HL-60 (cell line): ENCODE data around the gene MYO15A.

Source experiments
- GABPA ChIP-seq: IDR thresholded peaks from 2 replicates; pipeline ENCODE4 v1.6.1; 2012; ENCODE audit warnings: low read depth
- POLR2AphosphoS5 ChIP-seq: IDR thresholded peaks from 2 replicates; pipeline ENCODE4 v1.6.1; 2012; ENCODE audit warnings: low read depth
- SPI1 ChIP-seq: IDR thresholded peaks from 2 replicates; pipeline ENCODE4 v1.6.1; 2012; ENCODE audit warnings: low read depth, mild to moderate bottlenecking, borderline replicate concordance
- TF ChIP-seq, protein P1 (sequence below): IDR thresholded peaks from one replicate; pipeline ENCODE4 v1.5.1; 2011; ENCODE audit warnings: low read length, control low read depth, inconsistent platforms; ENCODE audit not compliant: insufficient read depth
- TF ChIP-seq, protein P2 (sequence below): IDR thresholded peaks from 2 replicates; pipeline ENCODE4 v1.6.1; 2012; ENCODE audit warnings: low read depth; ENCODE audit not compliant: insufficient replicate concordance

DNA sequence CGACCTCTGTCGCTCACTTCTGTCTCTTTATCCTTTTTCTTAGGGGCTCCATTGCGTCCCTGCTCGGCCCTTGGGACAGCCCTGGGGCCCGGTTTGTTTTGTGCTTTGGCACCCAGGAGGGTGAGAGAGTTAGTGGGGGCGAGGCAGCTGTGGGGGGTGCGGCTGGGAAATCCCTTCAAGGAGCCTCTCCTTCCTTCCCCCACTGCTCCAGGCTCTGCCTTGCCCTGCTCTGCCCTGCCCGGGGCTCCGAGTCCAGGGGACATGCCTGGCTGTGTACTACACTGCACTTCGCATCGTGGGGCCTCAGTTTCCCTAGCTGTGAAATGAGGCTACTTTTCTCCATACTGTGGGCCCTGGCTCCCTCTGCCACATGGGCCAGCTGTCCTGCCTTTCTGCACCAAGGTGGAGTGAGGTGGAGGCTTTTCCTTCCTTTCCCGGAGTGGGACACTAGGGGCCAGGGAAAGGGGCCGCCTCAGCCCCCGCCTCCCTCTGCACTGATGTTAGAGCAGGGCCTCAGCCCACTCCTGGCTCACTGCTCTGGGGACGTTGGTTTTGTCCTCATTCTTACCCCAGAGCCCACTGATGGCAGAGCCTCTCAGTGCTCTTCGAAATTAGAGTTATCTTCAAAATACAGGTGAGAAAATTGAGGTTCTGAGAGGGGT lies 117.9 kb downstream of the MYO15A start:
- TF ChIP-seq POLR2AphosphoS5 (no peak), SPI1 (no peak), GABPA (no peak)
- TF ChIP-seq, protein P1, sequence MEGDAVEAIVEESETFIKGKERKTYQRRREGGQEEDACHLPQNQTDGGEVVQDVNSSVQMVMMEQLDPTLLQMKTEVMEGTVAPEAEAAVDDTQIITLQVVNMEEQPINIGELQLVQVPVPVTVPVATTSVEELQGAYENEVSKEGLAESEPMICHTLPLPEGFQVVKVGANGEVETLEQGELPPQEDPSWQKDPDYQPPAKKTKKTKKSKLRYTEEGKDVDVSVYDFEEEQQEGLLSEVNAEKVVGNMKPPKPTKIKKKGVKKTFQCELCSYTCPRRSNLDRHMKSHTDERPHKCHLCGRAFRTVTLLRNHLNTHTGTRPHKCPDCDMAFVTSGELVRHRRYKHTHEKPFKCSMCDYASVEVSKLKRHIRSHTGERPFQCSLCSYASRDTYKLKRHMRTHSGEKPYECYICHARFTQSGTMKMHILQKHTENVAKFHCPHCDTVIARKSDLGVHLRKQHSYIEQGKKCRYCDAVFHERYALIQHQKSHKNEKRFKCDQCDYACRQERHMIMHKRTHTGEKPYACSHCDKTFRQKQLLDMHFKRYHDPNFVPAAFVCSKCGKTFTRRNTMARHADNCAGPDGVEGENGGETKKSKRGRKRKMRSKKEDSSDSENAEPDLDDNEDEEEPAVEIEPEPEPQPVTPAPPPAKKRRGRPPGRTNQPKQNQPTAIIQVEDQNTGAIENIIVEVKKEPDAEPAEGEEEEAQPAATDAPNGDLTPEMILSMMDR: no peak
- TF ChIP-seq, protein P2, sequence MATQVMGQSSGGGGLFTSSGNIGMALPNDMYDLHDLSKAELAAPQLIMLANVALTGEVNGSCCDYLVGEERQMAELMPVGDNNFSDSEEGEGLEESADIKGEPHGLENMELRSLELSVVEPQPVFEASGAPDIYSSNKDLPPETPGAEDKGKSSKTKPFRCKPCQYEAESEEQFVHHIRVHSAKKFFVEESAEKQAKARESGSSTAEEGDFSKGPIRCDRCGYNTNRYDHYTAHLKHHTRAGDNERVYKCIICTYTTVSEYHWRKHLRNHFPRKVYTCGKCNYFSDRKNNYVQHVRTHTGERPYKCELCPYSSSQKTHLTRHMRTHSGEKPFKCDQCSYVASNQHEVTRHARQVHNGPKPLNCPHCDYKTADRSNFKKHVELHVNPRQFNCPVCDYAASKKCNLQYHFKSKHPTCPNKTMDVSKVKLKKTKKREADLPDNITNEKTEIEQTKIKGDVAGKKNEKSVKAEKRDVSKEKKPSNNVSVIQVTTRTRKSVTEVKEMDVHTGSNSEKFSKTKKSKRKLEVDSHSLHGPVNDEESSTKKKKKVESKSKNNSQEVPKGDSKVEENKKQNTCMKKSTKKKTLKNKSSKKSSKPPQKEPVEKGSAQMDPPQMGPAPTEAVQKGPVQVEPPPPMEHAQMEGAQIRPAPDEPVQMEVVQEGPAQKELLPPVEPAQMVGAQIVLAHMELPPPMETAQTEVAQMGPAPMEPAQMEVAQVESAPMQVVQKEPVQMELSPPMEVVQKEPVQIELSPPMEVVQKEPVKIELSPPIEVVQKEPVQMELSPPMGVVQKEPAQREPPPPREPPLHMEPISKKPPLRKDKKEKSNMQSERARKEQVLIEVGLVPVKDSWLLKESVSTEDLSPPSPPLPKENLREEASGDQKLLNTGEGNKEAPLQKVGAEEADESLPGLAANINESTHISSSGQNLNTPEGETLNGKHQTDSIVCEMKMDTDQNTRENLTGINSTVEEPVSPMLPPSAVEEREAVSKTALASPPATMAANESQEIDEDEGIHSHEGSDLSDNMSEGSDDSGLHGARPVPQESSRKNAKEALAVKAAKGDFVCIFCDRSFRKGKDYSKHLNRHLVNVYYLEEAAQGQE: no peak
